Fibroblast of the aortic adventitia (primary cell): ENCODE data around the gene DAAM2. TPM values are rescaled to one million over a fixed set of nuclear protein-coding genes. Genes with fewer than 3 reads are reported as not detected.

Experiments used
- DNase-seq: peaks from one replicate; pipeline ENCODE4 v3.0.0-alpha.2; 2010; ENCODE audit warnings: low read depth
- H3K4me3 ChIP-seq: 2 replicates; pipeline ENCODE4 v1.5.1; 2011; ENCODE audit warnings: low read depth, mild to moderate bottlenecking, control low read depth, low read length, moderate library complexity
- CTCF ChIP-seq: IDR thresholded peaks from 2 replicates; pipeline ENCODE4 v1.5.1; 2011; ENCODE audit warnings: mild to moderate bottlenecking, low read length, control low read depth, inconsistent platforms; ENCODE audit not compliant: insufficient read depth
- total RNA-seq: library from RNA; depleted of rRNA; stranded (reverse); fragments of >200 nt; gene quantifications from 2 replicates; pipeline ENCODE4 v1.2.3, GENCODE V29; 2012; ENCODE audit warnings: low replicate concordance

DAAM2 gene
- total RNA-seq, 1 donor: 3.4 TPM

GRCh38 chr6:39918831-39919230 lies 126.7 kb downstream of the DAAM2 start:
- no peak overlapping the region for H3K4me3 ChIP-seq
- no peak for DNase-seq
- no peak for TF ChIP-seq CTCF

- DNase-seq: no peak
- TF ChIP-seq CTCF: no peak
Observed at GRCh38 chr6:39920157-39920556, 128.0 kb downstream of the DAAM2 start.

GRCh38 chr6:39922821-39923220 lies 130.6 kb downstream of the DAAM2 start:
- no peak for TF ChIP-seq CTCF
- no peak for DNase-seq
- H3K4me3 ChIP-seq: no peak overlapping the region

More at GRCh38 chr6:39920157-39920556, 128.0 kb downstream of the DAAM2 start:
- H3K4me3 ChIP-seq: no peak overlapping the region

- DNase-seq: no peak
- H3K4me3 ChIP-seq: no peak overlapping the region
- no peak for TF ChIP-seq CTCF
Observed at GRCh38 chr6:39923394-39923793, 131.2 kb downstream of the DAAM2 start.

- no peak for TF ChIP-seq CTCF
Observed at GRCh38 chr6:39923861-39924260, 131.7 kb downstream of the DAAM2 start.

GRCh38 chr6:39924283-39924682 lies 132.1 kb downstream of the DAAM2 start:
- DNase-seq: no peak
- no peak for TF ChIP-seq CTCF
- no peak overlapping the region for H3K4me3 ChIP-seq

More at GRCh38 chr6:39923861-39924260, 131.7 kb downstream of the DAAM2 start:
- no peak for DNase-seq
- no peak overlapping the region for H3K4me3 ChIP-seq

- no peak for TF ChIP-seq CTCF
- DNase-seq: no peak
- H3K4me3 ChIP-seq: no peak overlapping the region
Observed at GRCh38 chr6:39925191-39925930, 133.2 kb downstream of the DAAM2 start.
